ENCODE results near the gene FXYD7. TPM values are rescaled to one million over a fixed set of nuclear protein-coding genes. Genes with fewer than 3 reads are reported as not detected.

Gene FXYD7
- total and polyA plus RNA-seq, 3 experiments from 2014 or later, result 0.60 to 12.9 (median 1.0) TPM

DNA sequence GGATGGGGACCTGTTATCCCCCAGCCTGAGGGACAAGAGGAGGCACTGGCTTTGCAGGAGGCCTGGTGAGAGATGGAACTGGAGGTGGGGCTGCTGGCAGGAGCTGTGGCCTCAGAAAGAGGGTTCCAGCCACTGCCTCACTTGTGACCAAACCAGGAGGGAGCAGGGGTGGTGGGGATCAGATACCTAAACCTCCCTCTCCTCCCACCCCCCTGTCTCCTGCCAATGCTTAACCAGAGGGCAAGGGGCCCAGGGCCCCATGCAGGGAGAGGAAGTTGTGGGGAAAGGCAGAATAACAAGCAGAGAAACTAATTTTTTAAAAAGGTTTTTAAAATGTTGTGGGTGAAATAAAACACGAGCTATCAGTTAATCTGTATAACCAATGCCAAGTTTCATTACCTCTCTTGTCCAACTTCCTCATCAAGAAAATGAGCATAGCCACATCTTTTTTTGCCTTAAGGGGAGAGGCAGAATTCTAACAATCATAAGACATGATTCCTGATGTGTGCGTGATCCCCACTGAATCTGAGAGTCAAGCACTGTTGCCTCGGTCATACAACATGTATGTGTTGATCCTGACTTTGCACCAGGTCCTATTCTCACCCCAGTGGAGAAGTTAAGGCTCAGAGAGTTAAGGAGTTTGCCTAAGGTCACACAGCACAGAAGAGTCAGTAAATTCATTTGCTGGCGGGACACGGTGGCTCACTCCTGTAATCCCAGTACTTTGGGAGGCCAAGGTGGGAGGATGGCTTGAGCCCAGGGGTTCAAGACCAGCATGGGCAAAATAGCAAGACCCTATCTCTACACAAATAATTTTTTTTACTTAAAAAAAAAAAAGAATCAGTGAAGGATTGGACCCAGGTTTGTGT is 24.4 kb downstream of the FXYD7 start:
- Mint-ChIP-seq H3K36me3 (peaks cover 30 to 85% (median 33%) of the 10 kb centered on the region in 3 donors), H3K4me3 (peak overlapping the region in 4 of 7 donors; percentile 25 to 43 (median 31)), H3K9me3 (peaks cover 0 to 14% (median 2%) of the 10 kb centered on the region in 5 donors), H3K27me3 (peaks cover 0 to 2% of the 10 kb centered on the region in 2 donors), H3K27ac (peak overlapping the region; percentile 68 to 94 (median 88)), H3K4me1 (peaks cover 29 to 57% (median 50%) of the 10 kb centered on the region in 3 donors)
- Histone ChIP-seq H3K9me3 (ENCODE audit: low read length) (peaks cover 8% of the 10 kb centered on the region), H3K27ac (ENCODE audit: low read depth, low read length) (peak overlapping the region; percentile 18), H3K4me3 (ENCODE audit: low read length) (no peak overlapping the region), H3K27me3 (ENCODE audit: insufficient read depth, low read length, poor library complexity, severe bottlenecking) (no peaks in the 10 kb centered on the region), H3K4me1 (ENCODE audit: insufficient read depth, low read length) (peaks cover 33% of the 10 kb centered on the region), H3K36me3 (ENCODE audit: insufficient read depth, low read length) (peaks cover 54% of the 10 kb centered on the region)
- ChIA-PET CTCF (interaction anchor here (1.0 to 1.7 kb wide), 3 partner anchors 13 to 123 kb away, joined by 3 to 4 read pairs (median 4); partner anchors contain the start of gene FXYD5), POLR2A (no interaction called here)
- peak in 1 of 5 donors; percentile 22 for DNase-seq

DNA sequence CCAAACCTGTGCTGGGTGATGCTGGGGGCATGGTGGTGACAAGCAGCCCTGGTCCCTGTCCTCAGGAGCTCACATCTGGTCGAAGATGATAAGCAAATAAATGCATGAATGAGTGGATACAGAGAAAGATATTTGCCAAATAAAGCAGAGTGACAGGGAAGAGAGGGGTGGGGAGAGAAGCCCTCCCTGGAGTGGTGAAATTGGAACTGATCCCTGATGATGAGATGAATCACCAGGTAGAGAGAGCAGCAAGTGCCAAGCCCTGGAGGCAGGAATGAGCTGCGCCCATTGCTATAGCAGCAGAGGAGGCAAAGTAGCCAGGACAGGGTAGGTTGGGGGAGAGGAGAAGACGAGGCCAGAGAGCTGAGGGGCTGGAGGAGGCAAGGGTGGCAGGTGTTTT is 25.1 kb downstream of the FXYD7 start:
- Histone ChIP-seq H3K4me3 (ENCODE audit: low read length) (no peak overlapping the region), H3K9me3 (ENCODE audit: low read length) (peaks cover 8% of the 10 kb centered on the region), H3K27me3 (ENCODE audit: insufficient read depth, low read length, poor library complexity, severe bottlenecking) (no peaks in the 10 kb centered on the region), H3K4me1 (ENCODE audit: insufficient read depth, low read length) (peaks cover 40% of the 10 kb centered on the region), H3K36me3 (ENCODE audit: insufficient read depth, low read length) (peaks cover 48% of the 10 kb centered on the region), H3K27ac (ENCODE audit: low read depth, low read length) (no peak overlapping the region)
- H3K4me1 Mint-ChIP-seq, result peaks cover 27 to 61% (median 53%) of the 10 kb centered on the region in 3 donors
- H3K9me3 Mint-ChIP-seq, result peaks cover 0 to 14% (median 2%) of the 10 kb centered on the region in 5 donors
- H3K4me3 Mint-ChIP-seq, result peak overlapping the region in 1 of 7 donors; percentile 13
- H3K27ac Mint-ChIP-seq, result peak overlapping the region in 6 of 8 donors; percentile 20 to 94 (median 75)
- ChIA-PET POLR2A (interaction anchor here (1.0 kb wide), 1 partner anchor 43 kb away, joined by 7 read pairs; no protein-coding TSS in a partner anchor), CTCF (interaction anchor here (1.7 kb wide), 1 partner anchor 36 kb away, joined by 4 read pairs; no protein-coding TSS in a partner anchor)
- H3K36me3 Mint-ChIP-seq, result peaks cover 26 to 80% (median 28%) of the 10 kb centered on the region in 3 donors
- H3K27me3 Mint-ChIP-seq, result no peaks in the 10 kb centered on the region
- no peak for DNase-seq

GRCh38 chr19:35169221-35169995 is 26.4 kb downstream of the FXYD7 start:
- H3K27ac ChIP-seq (ENCODE audit: low read depth, low read length), result no peak overlapping the region
- Mint-ChIP-seq H3K27me3 (no peaks in the 10 kb centered on the region), H3K4me3 (peak overlapping the region in 1 of 7 donors; percentile 11), H3K36me3 (peaks cover 18 to 69% (median 20%) of the 10 kb centered on the region in 3 donors), H3K27ac (peak overlapping the region; percentile 68 to 92 (median 79)), H3K4me1 (peaks cover 24 to 57% (median 51%) of the 10 kb centered on the region in 3 donors), H3K9me3 (peaks cover 0 to 10% (median 2%) of the 10 kb centered on the region in 5 donors)
- peaks cover 35% of the 10 kb centered on the region for H3K36me3 ChIP-seq (ENCODE audit: insufficient read depth, low read length)
- H3K4me3 ChIP-seq (ENCODE audit: low read length), result no peak overlapping the region
- no peak for DNase-seq
- CTCF ChIA-PET, result interaction anchor here (0.8 to 1.6 kb wide), 2 partner anchors 10 to 16 kb away, joined by 3 to 6 read pairs; partner anchors contain the start of gene FXYD5
- H3K9me3 ChIP-seq (ENCODE audit: low read length), result peaks cover 8% of the 10 kb centered on the region
- H3K27me3 ChIP-seq (ENCODE audit: insufficient read depth, low read length, poor library complexity, severe bottlenecking), result no peaks in the 10 kb centered on the region
- peaks cover 40% of the 10 kb centered on the region for H3K4me1 ChIP-seq (ENCODE audit: insufficient read depth, low read length)
- POLR2A ChIA-PET, result interaction anchor here (1.0 kb wide), 1 partner anchor 42 kb away, joined by 7 read pairs; no protein-coding TSS in a partner anchor

GRCh38 chr19:35170359-35171061 is 27.5 kb downstream of the FXYD7 start:
- Mint-ChIP-seq H3K27ac (peak overlapping the region in 6 of 8 donors; percentile 41 to 89 (median 64)), H3K27me3 (peaks cover 0 to 1% of the 10 kb centered on the region in 2 donors), H3K9me3 (peaks cover 0 to 9% (median 2%) of the 10 kb centered on the region in 5 donors), H3K4me3 (peak overlapping the region in 1 of 7 donors; percentile 41), H3K4me1 (peaks cover 26 to 58% (median 50%) of the 10 kb centered on the region in 3 donors), H3K36me3 (peaks cover 14 to 58% (median 16%) of the 10 kb centered on the region in 3 donors)
- Histone ChIP-seq H3K36me3 (ENCODE audit: insufficient read depth, low read length) (peaks cover 24% of the 10 kb centered on the region), H3K27ac (ENCODE audit: low read depth, low read length) (no peak overlapping the region), H3K4me1 (ENCODE audit: insufficient read depth, low read length) (peaks cover 40% of the 10 kb centered on the region), H3K4me3 (ENCODE audit: low read length) (no peak overlapping the region), H3K9me3 (ENCODE audit: low read length) (peaks cover 8% of the 10 kb centered on the region), H3K27me3 (ENCODE audit: insufficient read depth, low read length, poor library complexity, severe bottlenecking) (no peaks in the 10 kb centered on the region)
- ChIA-PET CTCF (interaction anchor here (1.6 kb wide), 1 partner anchor 17 kb away, joined by 6 read pairs; the partner anchor contains the start of gene FXYD5), POLR2A (no interaction called here)
- DNase-seq, result no peak

GRCh38 chr19:35171730-35172129 is 28.7 kb downstream of the FXYD7 start:
- no peaks in the 10 kb centered on the region for H3K9me3 Mint-ChIP-seq
- H3K27ac ChIP-seq (ENCODE audit: low read depth, low read length), result no peak overlapping the region
- peak overlapping the region in 5 of 7 donors; percentile 1 to 52 (median 28) for H3K4me3 Mint-ChIP-seq
- no peaks in the 10 kb centered on the region for H3K27me3 ChIP-seq (ENCODE audit: insufficient read depth, low read length, poor library complexity, severe bottlenecking)
- H3K9me3 ChIP-seq (ENCODE audit: low read length), result no peaks in the 10 kb centered on the region
- H3K36me3 ChIP-seq (ENCODE audit: insufficient read depth, low read length), result peaks cover 12% of the 10 kb centered on the region
- no peak overlapping the region for H3K4me3 ChIP-seq (ENCODE audit: low read length)
- DNase-seq, result no peak
- peaks cover 35% of the 10 kb centered on the region for H3K4me1 ChIP-seq (ENCODE audit: insufficient read depth, low read length)
- peaks cover 24 to 47% (median 42%) of the 10 kb centered on the region in 3 donors for H3K4me1 Mint-ChIP-seq
- peaks cover 0 to 1% of the 10 kb centered on the region in 2 donors for H3K27me3 Mint-ChIP-seq
- H3K36me3 Mint-ChIP-seq, result peaks cover 3 to 45% (median 3%) of the 10 kb centered on the region in 3 donors
- CTCF ChIA-PET, result interaction anchor here (0.9 to 1.6 kb wide), 5 partner anchors 9 to 45 kb away, joined by 3 to 4 read pairs (median 3); partner anchors contain the start of gene FXYD5
- POLR2A ChIA-PET, result interaction anchor here (0.7 to 1.2 kb wide), 2 partner anchors 10 to 124 kb away, joined by 3 to 4 read pairs; no protein-coding TSS in a partner anchor
- peak overlapping the region; percentile 17 to 91 (median 78) for H3K27ac Mint-ChIP-seq

- peaks cover 3% of the 10 kb centered on the region for H3K36me3 ChIP-seq (ENCODE audit: insufficient read depth, low read length)
- H3K9me3 Mint-ChIP-seq, result peaks cover 0 to 2% (median 0%) of the 10 kb centered on the region in 5 donors
- H3K27ac Mint-ChIP-seq, result peak overlapping the region in 1 of 8 donors; percentile 90
- H3K4me3 Mint-ChIP-seq, result no peak overlapping the region
- H3K4me3 ChIP-seq (ENCODE audit: low read length), result no peak overlapping the region
- H3K27me3 Mint-ChIP-seq, result peaks cover 0 to 1% of the 10 kb centered on the region in 2 donors
- peaks cover 17 to 40% (median 32%) of the 10 kb centered on the region in 3 donors for H3K4me1 Mint-ChIP-seq
- no peak for DNase-seq
- peaks cover 16% of the 10 kb centered on the region for H3K4me1 ChIP-seq (ENCODE audit: insufficient read depth, low read length)
- peaks cover 0 to 24% (median 0%) of the 10 kb centered on the region in 3 donors for H3K36me3 Mint-ChIP-seq
- H3K9me3 ChIP-seq (ENCODE audit: low read length), result no peaks in the 10 kb centered on the region
- ChIA-PET POLR2A (no interaction called here), CTCF (interaction anchor here (0.8 to 1.5 kb wide), 2 partner anchors 20 to 32 kb away, joined by 3 to 7 read pairs; partner anchors contain the start of gene FXYD5)
- no peak overlapping the region for H3K27ac ChIP-seq (ENCODE audit: low read depth, low read length)
- H3K27me3 ChIP-seq (ENCODE audit: insufficient read depth, low read length, poor library complexity, severe bottlenecking), result no peaks in the 10 kb centered on the region
Measured at GRCh38 chr19:35174226-35174625, 31.2 kb downstream of the FXYD7 start.

GRCh38 chr19:35176181-35176570 is 33.1 kb downstream of the FXYD7 start:
- Mint-ChIP-seq H3K9me3 (peaks cover 0 to 2% (median 0%) of the 10 kb centered on the region in 5 donors), H3K36me3 (peaks cover 0 to 7% (median 3%) of the 10 kb centered on the region in 3 donors), H3K27me3 (peaks cover 3 to 4% of the 10 kb centered on the region in 2 donors), H3K4me3 (no peak overlapping the region), H3K4me1 (peaks cover 20 to 43% (median 35%) of the 10 kb centered on the region in 3 donors), H3K27ac (peak overlapping the region in 2 of 8 donors; percentile 17 to 56)
- Histone ChIP-seq H3K27me3 (ENCODE audit: insufficient read depth, low read length, poor library complexity, severe bottlenecking) (no peaks in the 10 kb centered on the region), H3K4me3 (ENCODE audit: low read length) (no peak overlapping the region), H3K27ac (ENCODE audit: low read depth, low read length) (no peak overlapping the region), H3K9me3 (ENCODE audit: low read length) (no peaks in the 10 kb centered on the region), H3K4me1 (ENCODE audit: insufficient read depth, low read length) (peaks cover 30% of the 10 kb centered on the region), H3K36me3 (ENCODE audit: insufficient read depth, low read length) (peaks cover 3% of the 10 kb centered on the region)
- CTCF ChIA-PET, result no interaction called here
- POLR2A ChIA-PET, result interaction anchor here (0.7 kb wide), 1 partner anchor 35 kb away, joined by 3 read pairs; no protein-coding TSS in a partner anchor
- no peak for DNase-seq
